GM19395 (cell line): ENCODE measurements around the gene UBE2N.
"Not testable (repeated sequence)": the region's sequence is repeated elsewhere in the genome, so short reads cannot be mapped to it uniquely, and the experiment has no call there.

Experiments used
- ATAC-seq: cut with Tn5 transposase; IDR thresholded peaks from one replicate; pipeline ENCODE4 v1.9.1; 2021; ENCODE audit warnings: mild to moderate bottlenecking, moderate library complexity; ENCODE audit not compliant: unreplicated experiment

UBE2N gene

DNA sequence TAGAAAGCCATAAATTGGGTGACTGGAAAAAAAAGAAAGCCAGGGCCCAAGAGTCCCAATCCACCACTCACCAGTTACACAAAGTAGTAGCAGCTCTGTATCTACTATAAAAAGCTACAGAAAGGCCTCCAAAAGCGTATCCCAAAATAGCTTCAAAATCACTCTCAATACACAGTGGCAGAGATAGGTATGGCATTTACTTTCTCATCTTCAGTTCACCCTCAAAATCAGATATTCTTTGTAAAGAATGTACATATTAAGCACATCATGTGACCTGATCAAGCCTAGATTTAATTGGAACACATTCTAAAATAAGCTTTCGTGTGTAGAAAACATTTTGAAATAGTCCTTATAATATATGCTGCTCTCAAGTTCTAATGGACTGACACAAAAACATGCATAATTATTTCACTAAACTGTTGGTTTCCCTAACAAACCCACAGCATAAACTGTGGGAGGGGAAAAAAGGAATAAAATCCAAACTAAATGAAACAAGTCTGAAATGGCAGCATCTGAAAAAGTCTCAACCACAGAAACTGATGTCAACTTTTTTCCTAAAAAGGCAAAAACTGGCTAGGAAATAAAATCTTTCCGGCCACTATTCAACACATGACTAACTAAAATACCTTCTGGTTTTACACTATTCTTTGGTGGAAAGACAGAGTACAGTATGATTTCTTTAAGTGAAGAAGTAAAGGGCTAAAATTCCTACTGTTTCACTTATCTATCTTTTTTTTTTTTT is 25.9 kb downstream of the UBE2N start:
- peak; percentile 56 for ATAC-seq

DNA sequence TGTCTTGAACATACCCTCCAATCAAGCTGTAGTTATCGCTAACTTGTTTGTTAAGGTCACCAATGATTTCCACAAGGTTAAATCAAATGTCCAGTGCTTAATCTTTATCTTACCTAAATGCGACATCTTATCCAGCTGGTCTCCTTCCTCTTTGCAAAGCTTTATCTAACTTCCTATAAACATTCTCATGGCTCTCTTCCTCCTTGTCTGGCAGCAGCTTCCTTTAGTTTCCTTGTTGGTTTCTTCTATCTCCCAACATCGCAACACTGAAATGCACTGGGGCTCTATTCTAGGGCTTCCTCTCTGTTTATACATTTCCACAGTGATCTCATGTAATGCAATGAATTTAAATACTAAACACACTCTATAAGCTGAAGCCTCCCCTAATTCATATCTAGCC is 28.7 kb downstream of the UBE2N start:
- ATAC-seq: no peak

DNA sequence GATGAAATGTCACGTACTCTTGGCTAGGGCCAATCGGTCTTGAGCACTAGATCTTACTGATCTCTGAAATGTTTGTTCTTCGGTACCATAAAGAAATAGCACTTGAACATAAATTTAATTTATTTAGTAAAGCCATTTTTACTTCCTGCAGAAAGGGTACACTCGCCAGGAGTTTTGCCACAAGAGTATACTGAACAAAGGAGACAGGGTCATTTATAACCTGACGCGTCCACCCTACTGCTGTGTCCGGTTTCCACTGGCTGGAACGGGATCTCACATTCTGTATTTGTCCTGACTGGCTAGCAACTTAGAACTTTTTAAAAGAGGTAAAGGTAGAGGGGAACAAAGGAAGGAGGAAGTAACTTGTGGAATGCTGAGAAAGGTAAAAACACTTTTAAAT is 29.4 kb downstream of the UBE2N start:
- ATAC-seq: not testable (repeated sequence)

- not testable (repeated sequence) for ATAC-seq
Measured at GRCh38 chr12:93411060-93411459, 30.7 kb downstream of the UBE2N start.

DNA sequence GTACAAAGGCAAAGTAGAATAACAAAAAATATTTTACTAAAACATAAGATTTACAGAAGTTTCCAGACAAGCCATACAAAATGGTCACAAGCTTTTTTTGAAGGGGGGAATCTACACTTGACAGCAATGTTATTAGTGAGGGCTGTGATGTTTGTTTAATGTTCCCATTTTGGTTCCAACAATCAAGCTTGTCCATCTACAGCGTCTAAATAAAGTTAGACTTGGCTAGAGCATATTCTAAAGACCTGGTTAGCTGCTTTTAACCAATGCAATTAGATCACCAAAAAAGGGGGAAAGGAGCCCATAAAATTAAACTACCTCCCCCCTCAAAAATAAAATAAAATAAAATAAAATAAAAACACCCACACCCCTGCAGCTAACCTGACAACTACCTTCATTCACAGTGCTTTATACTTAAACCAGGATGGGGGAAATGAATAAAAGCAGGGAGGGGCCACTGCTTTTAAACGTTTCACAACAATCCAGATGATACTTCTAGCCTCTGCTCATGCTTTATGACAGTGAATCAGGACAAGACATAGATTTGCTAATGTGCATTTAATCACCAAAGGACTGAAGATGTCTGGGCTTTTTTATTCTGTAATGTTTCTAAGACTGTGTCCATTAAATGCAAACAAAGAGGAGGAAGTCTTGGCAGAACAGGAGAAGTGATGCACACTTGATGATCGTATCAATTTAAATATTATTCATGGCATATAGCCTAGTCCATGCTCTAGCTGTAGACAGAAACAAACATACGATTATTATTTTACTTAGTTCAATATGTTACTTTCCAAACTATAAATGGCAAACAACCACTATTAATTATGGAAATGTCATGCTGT is 32.2 kb downstream of the UBE2N start:
- ATAC-seq: not testable (repeated sequence)

- no peak for ATAC-seq
Measured at GRCh38 chr12:93408813-93409212, 32.9 kb downstream of the UBE2N start.

DNA sequence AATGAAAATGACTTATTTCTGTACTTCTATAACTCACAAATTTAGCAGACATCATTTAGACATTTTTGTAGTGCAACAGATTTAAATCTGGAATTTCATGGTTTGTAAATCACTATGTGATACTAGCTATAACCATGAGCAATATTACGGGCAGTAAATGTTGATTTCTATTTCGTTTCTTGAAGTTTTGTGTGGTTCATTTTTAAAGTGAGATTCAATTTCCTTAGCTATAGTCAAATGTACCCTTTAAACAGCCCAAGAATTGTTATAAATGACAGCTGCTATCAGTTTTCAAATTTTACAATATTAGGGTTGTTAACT is 33.8 kb downstream of the UBE2N start:
- ATAC-seq: no peak

DNA sequence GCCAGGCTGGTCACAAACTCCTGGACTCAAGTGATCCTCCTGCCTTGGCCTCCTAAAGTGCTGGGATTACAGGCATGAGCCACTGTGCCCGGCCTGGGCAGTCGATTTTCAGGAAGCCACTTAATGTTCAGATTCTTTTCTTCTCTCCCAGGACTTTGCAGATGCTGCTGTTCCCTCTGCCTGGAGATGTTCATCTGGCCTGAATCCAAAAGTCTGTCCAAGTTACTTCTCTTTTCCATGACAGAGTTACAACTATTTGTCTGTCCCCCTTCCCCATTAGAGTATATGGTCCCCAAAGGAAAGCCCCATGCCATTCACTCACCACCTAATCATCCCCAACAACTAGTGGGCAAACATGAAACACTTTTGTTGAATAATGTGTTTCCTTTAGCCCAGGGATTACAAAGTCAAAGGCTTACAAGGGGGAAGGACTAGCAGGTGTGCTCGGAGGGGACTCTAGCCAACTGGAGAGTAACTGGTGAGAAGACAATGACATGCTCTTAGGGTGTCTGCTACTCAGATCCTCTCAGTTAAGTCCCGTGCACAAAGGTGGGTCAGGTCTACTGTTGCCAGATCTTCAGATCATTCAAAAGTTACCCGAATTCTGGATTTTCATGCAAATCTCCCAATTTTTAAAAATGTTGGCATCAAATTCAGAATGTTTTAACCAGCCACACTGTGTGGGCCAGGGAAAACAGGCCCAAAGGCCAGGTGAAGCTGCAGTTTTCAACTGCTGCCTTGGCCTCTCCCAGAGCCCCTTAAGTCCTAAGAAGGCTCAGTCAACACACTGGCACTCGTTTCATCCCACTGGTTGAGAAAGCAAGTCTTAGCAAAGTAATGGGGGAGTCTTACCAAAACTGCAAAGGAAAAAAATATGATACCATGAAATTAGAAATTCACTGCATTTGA is 34.4 kb downstream of the UBE2N start:
- no peak for ATAC-seq

DNA sequence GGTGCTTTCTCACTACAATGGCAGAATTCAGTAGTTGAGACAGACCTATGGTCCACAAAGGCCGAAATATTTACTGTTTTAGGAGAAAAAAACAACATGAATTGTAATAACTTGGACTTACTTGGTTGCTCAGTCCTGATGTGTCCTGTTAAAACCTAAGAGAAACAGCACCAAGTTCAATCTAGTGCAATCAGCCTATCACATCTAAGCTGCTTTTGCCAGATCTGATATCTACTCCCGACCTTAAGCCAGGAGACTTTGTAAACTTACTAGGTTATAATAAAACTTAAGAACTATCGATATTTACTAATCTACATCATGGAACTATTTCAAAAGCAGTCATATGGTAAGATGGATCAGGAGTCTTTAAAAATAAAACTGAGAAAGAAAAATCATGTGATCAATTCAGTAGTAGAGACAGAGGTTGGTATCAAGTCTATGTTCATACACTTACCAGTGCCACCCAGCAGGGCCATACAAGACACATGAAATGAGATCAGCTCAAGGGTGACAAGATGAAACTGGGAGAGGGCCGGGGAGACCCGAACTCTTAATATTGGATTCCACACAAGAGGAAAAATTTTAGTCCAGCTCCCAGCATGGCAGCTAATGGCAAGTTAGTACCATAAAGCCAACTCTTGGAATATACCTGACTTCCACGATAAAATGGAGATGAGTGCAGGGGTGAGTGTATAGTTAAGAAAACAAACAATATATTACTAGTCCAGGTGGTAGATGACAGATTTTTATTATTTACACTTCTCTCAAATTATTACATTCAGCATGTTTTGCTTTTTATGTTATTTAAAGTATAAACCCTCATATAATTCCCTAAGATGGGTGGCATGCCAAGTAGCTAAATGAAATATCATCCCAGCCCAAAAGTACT is 36.5 kb downstream of the UBE2N start:
- no peak for ATAC-seq

DNA sequence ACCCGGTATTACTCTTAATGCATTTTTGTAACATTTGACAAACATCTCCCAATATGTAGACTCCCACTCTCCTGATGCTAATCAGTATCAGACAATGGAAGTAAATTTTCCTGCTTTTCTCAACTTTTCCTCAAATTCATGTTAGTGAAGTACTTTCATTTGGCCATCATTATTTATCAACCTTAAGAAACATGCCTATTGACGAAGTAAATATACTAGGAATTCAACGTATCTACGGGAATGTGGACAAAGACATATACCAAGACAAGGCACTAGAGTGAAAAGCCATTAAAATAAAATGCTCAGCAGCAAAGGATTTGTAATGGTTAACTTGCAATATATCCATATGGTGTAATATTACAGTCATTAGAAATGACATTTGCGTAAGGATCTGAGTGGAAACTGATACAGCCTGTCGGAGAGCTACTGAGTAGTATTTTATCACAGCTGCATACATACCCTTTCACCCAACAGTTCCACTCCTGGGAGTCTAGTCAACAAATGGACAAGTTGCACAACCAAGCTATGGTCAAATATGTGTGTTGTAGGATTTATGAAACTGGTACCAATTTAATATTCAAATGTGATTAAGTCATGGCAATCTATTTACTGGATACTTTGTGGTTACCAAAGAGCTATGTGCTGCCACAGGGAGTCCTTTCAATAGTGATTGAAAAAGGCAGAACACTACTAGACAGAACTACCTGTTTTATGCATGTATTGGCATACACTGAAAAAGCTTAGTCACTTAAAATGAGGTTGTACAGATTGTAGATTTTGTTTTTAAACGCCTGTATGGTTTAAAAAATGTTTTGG is 37.6 kb downstream of the UBE2N start:
- no peak for ATAC-seq

DNA sequence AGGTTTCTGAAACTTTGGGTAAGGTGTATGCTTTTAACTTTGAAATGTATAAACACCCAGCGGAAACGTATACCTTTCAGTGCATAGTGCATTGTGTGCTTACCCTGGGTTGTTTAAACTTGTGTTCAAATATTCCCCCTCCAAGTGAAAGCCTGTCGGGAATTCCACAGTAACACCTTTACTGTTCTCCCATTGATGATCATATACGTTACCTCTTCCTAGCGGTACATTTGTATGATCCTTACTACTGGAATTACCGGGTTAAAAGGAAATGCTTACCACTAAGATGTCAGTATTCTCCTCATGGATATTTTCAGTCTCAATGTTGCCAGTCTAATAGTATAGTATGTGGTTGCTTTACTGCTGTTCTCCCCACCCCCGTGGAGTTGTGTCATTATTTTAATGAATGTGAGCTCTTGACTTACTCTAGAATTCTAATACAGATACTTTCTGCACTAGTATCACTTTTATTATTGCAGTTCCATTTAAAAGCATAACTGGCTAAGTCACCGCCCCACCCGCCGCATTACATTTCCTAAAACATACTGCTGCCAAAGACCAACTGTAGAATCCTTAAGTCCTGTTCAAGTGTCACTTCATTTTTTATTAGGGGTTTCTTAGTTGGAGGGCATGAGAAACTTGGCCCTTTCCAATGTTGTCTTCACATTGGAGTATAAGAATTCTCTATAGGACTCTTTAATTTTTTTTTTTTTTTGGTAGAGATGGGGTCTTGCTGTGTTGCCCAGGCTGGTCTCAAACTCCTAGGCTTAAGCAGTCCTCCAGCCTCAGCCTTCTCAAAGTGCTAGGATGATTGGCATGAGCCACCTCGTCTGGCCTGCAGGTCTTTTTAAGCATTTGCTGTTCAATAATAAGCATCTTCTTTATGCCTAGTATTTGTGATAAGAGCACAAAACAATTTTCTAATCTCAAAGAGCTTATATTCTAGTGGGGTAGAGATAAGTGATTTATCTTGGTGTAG is 39.1 kb downstream of the UBE2N start:
- no peak for ATAC-seq

DNA sequence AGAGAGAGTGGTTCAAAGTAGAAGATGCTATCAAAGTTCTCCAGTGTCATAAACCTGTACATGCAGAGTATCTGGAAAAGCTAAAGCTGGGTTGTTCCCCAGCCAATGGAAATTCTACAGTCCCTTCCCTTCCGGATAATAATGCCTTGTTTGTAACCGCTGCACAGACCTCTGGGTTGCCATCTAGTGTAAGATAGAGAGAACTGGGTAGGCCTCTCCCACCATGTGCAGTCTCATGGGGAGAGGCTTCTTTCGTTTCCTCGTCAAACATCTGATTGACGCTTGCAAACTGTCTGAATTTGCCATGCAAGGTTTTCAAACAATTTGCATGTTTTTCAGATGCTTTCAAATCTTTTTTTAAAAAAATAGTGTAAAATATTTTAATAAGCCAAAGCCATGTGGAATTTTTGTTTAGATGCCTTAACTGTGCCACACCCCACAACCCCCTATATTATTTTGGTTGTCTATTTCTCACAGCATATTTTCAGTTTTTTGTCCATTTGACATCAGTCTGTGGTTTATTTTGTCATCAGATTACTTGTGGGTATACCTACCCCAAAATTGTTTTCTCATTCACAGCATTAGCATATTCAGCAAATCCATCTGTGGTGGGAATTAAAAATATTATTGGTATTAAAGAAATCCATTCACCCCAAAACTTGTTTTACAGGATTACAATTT is 42.4 kb downstream of the UBE2N start:
- ATAC-seq: peak; percentile 85

DNA sequence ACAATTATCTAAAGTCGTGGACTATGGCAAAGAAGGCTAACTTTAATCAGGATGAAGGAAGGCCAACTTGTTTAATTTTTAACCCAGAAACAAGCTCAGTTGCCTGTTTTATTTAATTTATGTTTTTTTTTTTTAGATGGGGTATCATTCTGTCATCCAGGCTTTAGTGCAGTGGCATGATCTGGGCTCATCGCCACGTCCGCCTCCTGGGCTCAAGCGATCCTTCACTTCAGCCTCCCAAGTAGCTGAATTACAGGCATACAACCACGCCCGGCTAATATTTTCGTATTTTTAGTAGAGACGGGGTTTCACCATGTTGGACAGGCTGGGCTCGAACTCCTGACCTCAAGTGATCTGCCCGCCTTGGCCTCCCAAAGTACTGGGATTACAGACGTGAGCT is 44.3 kb downstream of the UBE2N start:
- no peak for ATAC-seq

DNA sequence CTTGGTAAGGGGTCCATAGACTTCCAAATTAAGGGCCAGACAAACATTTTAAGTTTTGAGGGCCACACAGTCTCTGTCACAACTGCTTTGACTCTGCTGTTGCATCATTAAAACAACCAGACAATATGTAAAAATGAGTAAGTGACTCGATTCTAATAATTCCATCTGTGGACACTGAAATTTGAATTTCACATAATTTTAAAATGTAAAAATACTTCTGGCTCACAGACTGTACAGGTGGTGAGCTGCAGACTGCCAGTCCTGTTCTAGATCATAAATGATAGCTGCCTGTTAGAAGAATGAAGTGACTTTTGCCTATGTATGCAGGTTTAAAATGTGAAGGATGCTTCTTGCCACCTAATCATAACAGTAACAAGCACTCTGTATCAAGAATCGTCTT is 48.3 kb downstream of the UBE2N start:
- ATAC-seq: no peak

- no peak for ATAC-seq
Measured at GRCh38 chr12:93390549-93391297, 51.0 kb downstream of the UBE2N start.

DNA sequence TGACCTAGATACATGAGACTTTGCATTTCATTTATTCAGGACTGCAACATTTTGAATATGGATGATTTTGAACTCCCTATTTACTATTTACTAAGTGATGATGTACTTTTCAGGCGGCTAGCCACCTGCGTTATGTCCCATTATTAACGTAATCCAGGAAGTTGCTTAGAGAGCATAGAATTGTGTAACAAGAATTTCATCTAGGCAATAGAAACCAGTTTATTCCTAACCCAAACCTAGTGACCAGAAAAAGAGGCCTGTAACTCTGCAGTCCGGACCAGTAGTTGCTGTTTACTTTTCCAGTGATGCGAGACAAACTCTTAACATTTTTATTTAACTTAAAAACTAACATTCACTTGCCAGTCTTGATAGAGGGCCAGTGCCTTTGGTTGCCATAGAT is 51.7 kb downstream of the UBE2N start:
- no peak for ATAC-seq

DNA sequence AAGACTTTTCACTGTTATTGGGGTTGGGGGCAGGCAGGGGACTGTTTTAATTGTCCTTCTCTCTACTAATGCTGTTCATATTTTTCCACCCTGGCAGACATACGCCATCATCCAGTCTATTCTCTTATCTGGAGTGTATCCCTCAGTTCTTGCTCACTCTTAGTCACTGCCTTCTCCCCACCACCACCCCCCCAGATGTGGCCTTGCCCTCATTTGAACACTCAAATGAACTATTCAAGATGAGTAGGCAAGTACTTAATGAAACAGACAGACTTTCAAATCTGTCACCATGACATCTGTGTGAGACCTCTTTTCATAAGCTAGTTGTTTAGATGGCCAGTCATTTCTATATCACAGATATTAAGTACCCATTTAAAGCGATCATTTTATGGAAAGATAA is 54.0 kb downstream of the UBE2N start:
- ATAC-seq: no peak
